SU-DHL-6 (cell line): ENCODE data around the gene RPTOR.

Source experiments
- EZH2phosphoT487 ChIP-seq: fragments of 200-600 bp; sonication (generic), shearing (Covaris generic); conservative IDR thresholded peaks from 2 replicates; pipeline ENCODE4 v1.6.1; 2018; ENCODE audit warnings: mild to moderate bottlenecking, antibody characterized with exemption, low read length, moderate library complexity, mixed read lengths
- TF ChIP-seq, protein P1 (sequence below): fragments of 200-600 bp; sonication (generic); IDR thresholded peaks from one replicate; pipeline ENCODE4 v1.5.1; 2017; ENCODE audit warnings: antibody characterized with exemption, mild to moderate bottlenecking, low read length, moderate library complexity; ENCODE audit not compliant: insufficient read depth, poor library complexity, severe bottlenecking

- TF ChIP-seq, protein P1, sequence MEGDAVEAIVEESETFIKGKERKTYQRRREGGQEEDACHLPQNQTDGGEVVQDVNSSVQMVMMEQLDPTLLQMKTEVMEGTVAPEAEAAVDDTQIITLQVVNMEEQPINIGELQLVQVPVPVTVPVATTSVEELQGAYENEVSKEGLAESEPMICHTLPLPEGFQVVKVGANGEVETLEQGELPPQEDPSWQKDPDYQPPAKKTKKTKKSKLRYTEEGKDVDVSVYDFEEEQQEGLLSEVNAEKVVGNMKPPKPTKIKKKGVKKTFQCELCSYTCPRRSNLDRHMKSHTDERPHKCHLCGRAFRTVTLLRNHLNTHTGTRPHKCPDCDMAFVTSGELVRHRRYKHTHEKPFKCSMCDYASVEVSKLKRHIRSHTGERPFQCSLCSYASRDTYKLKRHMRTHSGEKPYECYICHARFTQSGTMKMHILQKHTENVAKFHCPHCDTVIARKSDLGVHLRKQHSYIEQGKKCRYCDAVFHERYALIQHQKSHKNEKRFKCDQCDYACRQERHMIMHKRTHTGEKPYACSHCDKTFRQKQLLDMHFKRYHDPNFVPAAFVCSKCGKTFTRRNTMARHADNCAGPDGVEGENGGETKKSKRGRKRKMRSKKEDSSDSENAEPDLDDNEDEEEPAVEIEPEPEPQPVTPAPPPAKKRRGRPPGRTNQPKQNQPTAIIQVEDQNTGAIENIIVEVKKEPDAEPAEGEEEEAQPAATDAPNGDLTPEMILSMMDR, result no peak
- TF ChIP-seq EZH2phosphoT487, result no peak
These were observed 455.1 kb downstream of the RPTOR start for GRCh38 chr17:80999536-81000333.
